ENCODE data around the gene SPEM2. TPM values are rescaled to one million over a fixed set of nuclear protein-coding genes. Genes with fewer than 3 reads are reported as not detected.

The SPEM2 gene
- total and polyA plus RNA-seq, 2 experiments from 2014 or later = not detected

DNA sequence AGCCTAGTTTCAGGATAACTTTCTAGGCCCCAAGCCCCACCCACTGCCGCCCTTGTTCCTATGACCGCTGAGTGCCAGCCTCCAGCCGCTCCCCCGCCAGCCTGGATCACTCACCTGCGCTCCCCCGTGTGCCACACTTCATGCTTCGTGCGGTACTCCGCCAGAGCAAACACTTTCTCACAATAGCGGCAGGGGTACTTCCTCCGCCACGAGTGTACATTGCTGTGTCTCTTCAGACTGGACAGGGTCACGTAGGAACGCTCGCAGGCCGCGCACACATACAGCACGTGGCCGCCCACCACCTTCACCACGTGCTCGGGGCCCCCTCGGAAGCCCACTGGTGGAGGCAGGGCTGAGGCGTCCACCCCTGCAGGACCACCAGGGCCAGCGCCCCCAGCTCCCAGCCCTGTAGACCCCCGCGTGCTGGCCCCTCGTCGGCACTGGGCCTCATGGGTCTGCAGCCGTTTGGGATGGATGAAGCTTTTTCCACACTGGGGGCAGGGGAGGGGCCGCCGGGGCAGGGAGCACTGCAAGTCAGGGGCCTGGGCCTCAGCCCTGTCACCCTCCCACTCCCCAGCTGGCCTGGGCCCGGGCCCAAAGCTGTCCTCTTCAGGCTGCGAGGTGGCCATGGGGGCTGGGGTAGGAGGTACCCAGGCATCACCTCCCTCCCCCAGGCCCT is 40.3 kb downstream of the SPEM2 start:
- Histone ChIP-seq H3K79me2 (peaks cover 46% of the 10 kb centered on the region), H3K4me2 (no peak overlapping the region), H3K4me1 (ENCODE audit: insufficient read depth) (no peaks in the 10 kb centered on the region), H3K27ac (no peak overlapping the region), H3K4me3 (no peak overlapping the region), H3K27me3 (no peaks in the 10 kb centered on the region), H3K36me3 (replicated peaks; ENCODE audit: insufficient read depth, low read depth) (no peaks in the 10 kb centered on the region), H2AFZ (no peak overlapping the region), H3K9me3 (ENCODE audit: low read depth) (no peaks in the 10 kb centered on the region), H3K9me2 (replicated peaks; ENCODE audit: insufficient read depth) (no peaks in the 10 kb centered on the region), H4K20me1 (ENCODE audit: insufficient read depth, poor library complexity, severe bottlenecking) (peaks cover 42% of the 10 kb centered on the region)
- WGBS (ENCODE audit: low lambda C conversion rate, missing lambda C conversion rate) = 98% methylated on average over 28 of the region's 33 CpGs
- TF ChIP-seq, protein P1, sequence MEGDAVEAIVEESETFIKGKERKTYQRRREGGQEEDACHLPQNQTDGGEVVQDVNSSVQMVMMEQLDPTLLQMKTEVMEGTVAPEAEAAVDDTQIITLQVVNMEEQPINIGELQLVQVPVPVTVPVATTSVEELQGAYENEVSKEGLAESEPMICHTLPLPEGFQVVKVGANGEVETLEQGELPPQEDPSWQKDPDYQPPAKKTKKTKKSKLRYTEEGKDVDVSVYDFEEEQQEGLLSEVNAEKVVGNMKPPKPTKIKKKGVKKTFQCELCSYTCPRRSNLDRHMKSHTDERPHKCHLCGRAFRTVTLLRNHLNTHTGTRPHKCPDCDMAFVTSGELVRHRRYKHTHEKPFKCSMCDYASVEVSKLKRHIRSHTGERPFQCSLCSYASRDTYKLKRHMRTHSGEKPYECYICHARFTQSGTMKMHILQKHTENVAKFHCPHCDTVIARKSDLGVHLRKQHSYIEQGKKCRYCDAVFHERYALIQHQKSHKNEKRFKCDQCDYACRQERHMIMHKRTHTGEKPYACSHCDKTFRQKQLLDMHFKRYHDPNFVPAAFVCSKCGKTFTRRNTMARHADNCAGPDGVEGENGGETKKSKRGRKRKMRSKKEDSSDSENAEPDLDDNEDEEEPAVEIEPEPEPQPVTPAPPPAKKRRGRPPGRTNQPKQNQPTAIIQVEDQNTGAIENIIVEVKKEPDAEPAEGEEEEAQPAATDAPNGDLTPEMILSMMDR (IDR thresholded peaks at IDR 0.05; ENCODE audit: poor library complexity) = no peak
- TF ChIP-seq EZH2 (IDR thresholded peaks at IDR 0.05; ENCODE audit: borderline replicate concordance) = no peak
- TF ChIP-seq EZH2phosphoT487 (IDR thresholded peaks at IDR 0.05; ENCODE audit: low read depth, severe bottlenecking, unreplicated experiment) = no peak
- DNase-seq (ENCODE audit: low spot score) = no peak

DNA sequence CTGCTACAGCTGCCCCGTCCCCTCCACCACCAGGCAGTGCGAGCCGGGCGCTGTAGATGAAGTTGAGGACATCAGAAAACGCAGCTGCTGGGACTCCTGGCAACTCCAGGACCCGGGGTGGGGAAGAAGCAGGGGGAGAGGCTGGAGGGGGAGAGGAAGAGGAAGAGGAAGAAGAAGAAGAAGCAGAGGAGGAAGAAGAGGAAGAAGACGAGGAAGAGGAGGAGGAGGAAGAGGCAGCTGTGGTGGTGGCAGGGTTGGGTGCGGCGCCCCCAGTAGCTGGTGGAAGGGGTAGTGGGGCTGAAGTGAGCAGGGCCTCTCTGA is 40.9 kb downstream of the SPEM2 start:
- no peaks in the 10 kb centered on the region for H3K27me3 ChIP-seq
- no peak overlapping the region for H3K4me2 ChIP-seq
- no peak overlapping the region for H2AFZ ChIP-seq
- H3K36me3 ChIP-seq (replicated peaks; ENCODE audit: insufficient read depth, low read depth) = no peaks in the 10 kb centered on the region
- peaks cover 52% of the 10 kb centered on the region for H3K79me2 ChIP-seq
- H3K27ac ChIP-seq = no peak overlapping the region
- 98% methylated on average over 7 of the region's 9 CpGs for WGBS (ENCODE audit: low lambda C conversion rate, missing lambda C conversion rate)
- no peaks in the 10 kb centered on the region for H3K9me2 ChIP-seq (replicated peaks; ENCODE audit: insufficient read depth)
- no peak overlapping the region for H3K4me3 ChIP-seq
- no peaks in the 10 kb centered on the region for H3K9me3 ChIP-seq (ENCODE audit: low read depth)
- no peaks in the 10 kb centered on the region for H3K4me1 ChIP-seq (ENCODE audit: insufficient read depth)
- peaks cover 47% of the 10 kb centered on the region for H4K20me1 ChIP-seq (ENCODE audit: insufficient read depth, poor library complexity, severe bottlenecking)
- TF ChIP-seq EZH2phosphoT487 (IDR thresholded peaks at IDR 0.05; ENCODE audit: low read depth, severe bottlenecking, unreplicated experiment) (no peak), EZH2 (IDR thresholded peaks at IDR 0.05; ENCODE audit: borderline replicate concordance) (no peak)
- TF ChIP-seq, protein P1 (IDR thresholded peaks at IDR 0.05; ENCODE audit: poor library complexity) = no peak
- no peak for DNase-seq (ENCODE audit: low spot score)

DNA sequence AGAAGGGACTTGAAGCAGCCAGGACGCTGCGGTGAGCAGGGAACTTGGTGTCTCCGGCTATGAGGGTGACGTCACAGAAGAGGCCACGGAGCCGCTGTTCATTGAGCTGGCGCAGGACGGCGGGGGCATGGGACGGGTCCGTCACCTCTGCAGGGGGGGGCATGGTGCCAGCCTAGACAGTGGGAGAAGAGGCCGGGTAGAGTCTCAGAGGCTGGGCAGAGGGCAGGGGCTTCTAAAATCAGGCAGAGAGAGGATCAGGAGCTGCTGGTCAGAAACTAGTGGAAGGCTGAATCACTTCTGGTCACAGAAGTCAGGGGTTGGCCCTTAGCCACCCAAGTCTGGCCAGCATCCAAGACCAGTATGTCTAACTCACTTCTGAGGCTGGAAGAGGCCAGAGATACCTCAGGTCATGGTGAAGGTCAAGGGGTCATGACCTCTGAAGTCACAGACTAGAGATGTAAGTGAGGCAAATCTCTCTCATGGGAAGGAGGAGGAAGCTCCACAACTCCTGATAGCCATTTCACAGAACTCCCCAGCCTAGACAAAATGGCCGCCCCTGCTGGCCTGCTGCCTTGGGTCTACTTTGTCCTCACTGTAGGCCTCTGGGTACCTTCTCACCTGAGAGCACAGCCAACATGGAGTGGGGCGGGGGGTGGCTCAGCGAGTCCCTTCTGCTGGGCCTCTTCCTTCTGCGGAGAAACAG is 41.4 kb downstream of the SPEM2 start:
- no peaks in the 10 kb centered on the region for H3K9me2 ChIP-seq (replicated peaks; ENCODE audit: insufficient read depth)
- no peaks in the 10 kb centered on the region for H3K36me3 ChIP-seq (replicated peaks; ENCODE audit: insufficient read depth, low read depth)
- H3K4me2 ChIP-seq = no peak overlapping the region
- TF ChIP-seq EZH2 (IDR thresholded peaks at IDR 0.05; ENCODE audit: borderline replicate concordance) = no peak
- TF ChIP-seq EZH2phosphoT487 (IDR thresholded peaks at IDR 0.05; ENCODE audit: low read depth, severe bottlenecking, unreplicated experiment) = no peak
- TF ChIP-seq, protein P1 (IDR thresholded peaks at IDR 0.05; ENCODE audit: poor library complexity) = no peak
- H3K79me2 ChIP-seq = peaks cover 57% of the 10 kb centered on the region
- H3K27ac ChIP-seq = no peak overlapping the region
- no peaks in the 10 kb centered on the region for H3K9me3 ChIP-seq (ENCODE audit: low read depth)
- H4K20me1 ChIP-seq (ENCODE audit: insufficient read depth, poor library complexity, severe bottlenecking) = peaks cover 51% of the 10 kb centered on the region
- H3K27me3 ChIP-seq = no peaks in the 10 kb centered on the region
- no peak overlapping the region for H3K4me3 ChIP-seq
- no peak overlapping the region for H2AFZ ChIP-seq
- no peaks in the 10 kb centered on the region for H3K4me1 ChIP-seq (ENCODE audit: insufficient read depth)
- no peak for DNase-seq (ENCODE audit: low spot score)
- 91% methylated on average over 13 of the region's 16 CpGs for WGBS (ENCODE audit: low lambda C conversion rate, missing lambda C conversion rate)
